NCI-H146 treated with DMSO at 0.1 percent for 48 hours (cell line): ENCODE results near the gene MAIP1.

Source experiments
- DNase-seq: peaks from one replicate; lab custom pipeline; 2025; ENCODE audit not compliant: unreplicated experiment; lab: John Stamatoyannopoulos, UW

Gene MAIP1

GRCh38 chr2:199946836-199947235, 8.5 kb upstream of the MAIP1 start:
- no peak for DNase-seq

GRCh38 chr2:199950396-199950795, 5.0 kb upstream of the MAIP1 start:
- no peak for DNase-seq

- DNase-seq: no peak
Measured at GRCh38 chr2:199951023-199951422, 4.4 kb upstream of the MAIP1 start.

GRCh38 chr2:199955007-199955338, 409 bp upstream of the MAIP1 start:
- no peak for DNase-seq

- DNase-seq: no peak
Measured at GRCh38 chr2:199956062-199956380, 639 bp downstream of the MAIP1 start.

- no peak for DNase-seq
Measured at GRCh38 chr2:199958014-199958413, 2.6 kb downstream of the MAIP1 start.

GRCh38 chr2:199962203-199962602, 6.8 kb downstream of the MAIP1 start:
- DNase-seq: no peak

GRCh38 chr2:199966405-199966804, 11.0 kb downstream of the MAIP1 start:
- no peak for DNase-seq

GRCh38 chr2:199966976-199967375, 11.6 kb downstream of the MAIP1 start:
- DNase-seq: no peak

- no peak for DNase-seq
Measured at GRCh38 chr2:199968126-199968525, 12.7 kb downstream of the MAIP1 start.

GRCh38 chr2:199972088-199972626, 16.8 kb downstream of the MAIP1 start:
- DNase-seq: no peak

- DNase-seq: peak; percentile 4
Measured at GRCh38 chr2:199973703-199974102, 18.3 kb downstream of the MAIP1 start.

GRCh38 chr2:199975273-199975895, 20.0 kb downstream of the MAIP1 start:
- DNase-seq: no peak

GRCh38 chr2:199977984-199978415, 22.6 kb downstream of the MAIP1 start:
- no peak for DNase-seq

GRCh38 chr2:199979398-199979797, 24.0 kb downstream of the MAIP1 start:
- no peak for DNase-seq

- DNase-seq: no peak
Measured at GRCh38 chr2:199979832-199980628, 24.6 kb downstream of the MAIP1 start.

- no peak for DNase-seq
Measured at GRCh38 chr2:199982126-199982843, 26.9 kb downstream of the MAIP1 start.

GRCh38 chr2:199983534-199983933, 28.2 kb downstream of the MAIP1 start:
- DNase-seq: no peak

GRCh38 chr2:199984159-199984558, 28.8 kb downstream of the MAIP1 start:
- no peak for DNase-seq

- no peak for DNase-seq
Measured at GRCh38 chr2:199984755-199985154, 29.4 kb downstream of the MAIP1 start.

- peak; percentile 6 for DNase-seq
Measured at GRCh38 chr2:199985625-199986207, 30.3 kb downstream of the MAIP1 start.

GRCh38 chr2:199987586-199987985, 32.2 kb downstream of the MAIP1 start:
- DNase-seq: no peak
